HL-60 (cell line): Measurements from ENCODE around the gene MPV17L2.

Experiments used
- CTCF ChIP-seq: IDR thresholded peaks from one replicate; pipeline ENCODE4 v1.5.1; 2011; ENCODE audit warnings: low read length, control low read depth, inconsistent platforms; ENCODE audit not compliant: insufficient read depth
- REST ChIP-seq: IDR thresholded peaks from 2 replicates; pipeline ENCODE4 v1.6.1; 2012; ENCODE audit warnings: low read depth; ENCODE audit not compliant: insufficient replicate concordance

GRCh38 chr19:18167011-18167410, 26.0 kb upstream of the MPV17L2 start:
- TF ChIP-seq CTCF (no peak), REST (no peak)
